ENCODE data around the gene CYRIA.

The CYRIA gene

GRCh38 chr2:16635791-16636699, 29.6 kb downstream of the CYRIA start:
- TF ChIP-seq NFIC (IDR thresholded peaks at IDR 0.05) (no peak), REST (IDR thresholded peaks at IDR 0.05; ENCODE audit: low read depth) (no peak), FOXM1 (IDR thresholded peaks at IDR 0.05; ENCODE audit: borderline replicate concordance, low read depth) (no peak), EGR1 (IDR thresholded peaks at IDR 0.05) (no peak), CEBPB (IDR thresholded peaks at IDR 0.05) (no peak), RAD21 (IDR thresholded peaks at IDR 0.05; ENCODE audit: low read depth) (no peak), USF1 (IDR thresholded peaks at IDR 0.05) (no peak), MAX (IDR thresholded peaks at IDR 0.05) (no peak), TCF12 (IDR thresholded peaks at IDR 0.05; ENCODE audit: low read depth) (no peak), YY1 (IDR thresholded peaks at IDR 0.05; ENCODE audit: low read depth) (no peak), TAF1 (IDR thresholded peaks at IDR 0.05; ENCODE audit: low read depth) (no peak)

GRCh38 chr2:16633621-16634430, 31.8 kb downstream of the CYRIA start:
- TF ChIP-seq TEAD4 (IDR thresholded peaks at IDR 0.05) (no peak), USF1 (IDR thresholded peaks at IDR 0.05) (no peak), EP300 (IDR thresholded peaks at IDR 0.05; ENCODE audit: borderline replicate concordance) (no peak), TCF12 (IDR thresholded peaks at IDR 0.05; ENCODE audit: low read depth) (no peak), CREB1 (IDR thresholded peaks at IDR 0.05; ENCODE audit: low read depth) (no peak), YY1 (IDR thresholded peaks at IDR 0.05; ENCODE audit: low read depth) (no peak), MAX (IDR thresholded peaks at IDR 0.05) (no peak), NFIC (IDR thresholded peaks at IDR 0.05) (no peak), TAF1 (IDR thresholded peaks at IDR 0.05; ENCODE audit: low read depth) (no peak), RAD21 (IDR thresholded peaks at IDR 0.05; ENCODE audit: low read depth) (no peak), REST (IDR thresholded peaks at IDR 0.05; ENCODE audit: low read depth) (no peak), EGR1 (IDR thresholded peaks at IDR 0.05) (no peak), CEBPB (IDR thresholded peaks at IDR 0.05) (no peak), ZBTB7A (IDR thresholded peaks at IDR 0.05; ENCODE audit: low read depth) (no peak), FOXM1 (IDR thresholded peaks at IDR 0.05; ENCODE audit: borderline replicate concordance, low read depth) (no peak)

GRCh38 chr2:16632598-16632997, 33.0 kb downstream of the CYRIA start:
- TF ChIP-seq CEBPB (IDR thresholded peaks at IDR 0.05) (no peak), CREB1 (IDR thresholded peaks at IDR 0.05; ENCODE audit: low read depth) (no peak), REST (IDR thresholded peaks at IDR 0.05; ENCODE audit: low read depth) (no peak), ZBTB7A (IDR thresholded peaks at IDR 0.05; ENCODE audit: low read depth) (no peak), EP300 (IDR thresholded peaks at IDR 0.05; ENCODE audit: borderline replicate concordance) (no peak), EGR1 (IDR thresholded peaks at IDR 0.05) (no peak), NFIC (IDR thresholded peaks at IDR 0.05) (no peak), MAX (IDR thresholded peaks at IDR 0.05) (no peak), RAD21 (IDR thresholded peaks at IDR 0.05; ENCODE audit: low read depth) (no peak), YY1 (IDR thresholded peaks at IDR 0.05; ENCODE audit: low read depth) (no peak), FOXM1 (IDR thresholded peaks at IDR 0.05; ENCODE audit: borderline replicate concordance, low read depth) (no peak), TCF12 (IDR thresholded peaks at IDR 0.05; ENCODE audit: low read depth) (no peak), USF1 (IDR thresholded peaks at IDR 0.05) (no peak), TEAD4 (IDR thresholded peaks at IDR 0.05) (no peak), TAF1 (IDR thresholded peaks at IDR 0.05; ENCODE audit: low read depth) (no peak)
